ENCODE measurements around the gene PPP2R2C.

DNA sequence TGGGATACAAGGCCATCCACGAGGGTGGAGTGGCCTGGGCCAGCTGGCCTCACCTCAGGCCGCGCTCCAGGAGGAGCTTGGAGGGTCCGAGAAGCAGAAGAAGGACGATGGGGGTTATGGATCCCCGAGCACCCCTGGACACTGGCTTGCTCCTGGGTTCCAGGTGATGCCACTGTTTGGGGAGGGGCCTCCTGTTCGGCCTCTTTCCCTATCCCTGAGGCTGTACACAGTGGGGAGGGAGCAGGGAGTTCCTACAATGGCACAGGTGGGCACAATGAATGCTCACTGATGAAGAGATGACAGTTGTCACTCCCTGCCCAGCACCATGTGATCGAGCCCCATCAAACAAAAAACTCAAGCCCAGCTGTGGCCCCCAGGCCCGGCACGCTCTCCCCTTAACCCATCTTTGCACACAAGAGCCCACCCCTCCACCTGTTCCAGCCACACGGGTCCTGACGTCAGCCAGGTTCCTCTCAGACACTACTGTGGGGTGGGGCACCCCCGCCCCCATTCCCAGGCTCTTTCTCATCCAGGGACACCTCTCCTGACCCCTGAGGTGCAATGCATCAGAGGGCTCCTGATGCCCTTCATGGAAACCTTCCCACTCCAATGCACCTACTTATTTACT lies 132.5 kb downstream of the PPP2R2C start:
- no peak for TF ChIP-seq ZNF274 (IDR thresholded peaks at IDR 0.05; ENCODE audit: low read depth, low read length)
- no peak for TF ChIP-seq EZH2phosphoT487 (IDR thresholded peaks at IDR 0.05; ENCODE audit: borderline replicate concordance)
- no peak for TF ChIP-seq ELF1 (IDR thresholded peaks at IDR 0.05; ENCODE audit: borderline replicate concordance, low read depth)
- TF ChIP-seq, protein P1, sequence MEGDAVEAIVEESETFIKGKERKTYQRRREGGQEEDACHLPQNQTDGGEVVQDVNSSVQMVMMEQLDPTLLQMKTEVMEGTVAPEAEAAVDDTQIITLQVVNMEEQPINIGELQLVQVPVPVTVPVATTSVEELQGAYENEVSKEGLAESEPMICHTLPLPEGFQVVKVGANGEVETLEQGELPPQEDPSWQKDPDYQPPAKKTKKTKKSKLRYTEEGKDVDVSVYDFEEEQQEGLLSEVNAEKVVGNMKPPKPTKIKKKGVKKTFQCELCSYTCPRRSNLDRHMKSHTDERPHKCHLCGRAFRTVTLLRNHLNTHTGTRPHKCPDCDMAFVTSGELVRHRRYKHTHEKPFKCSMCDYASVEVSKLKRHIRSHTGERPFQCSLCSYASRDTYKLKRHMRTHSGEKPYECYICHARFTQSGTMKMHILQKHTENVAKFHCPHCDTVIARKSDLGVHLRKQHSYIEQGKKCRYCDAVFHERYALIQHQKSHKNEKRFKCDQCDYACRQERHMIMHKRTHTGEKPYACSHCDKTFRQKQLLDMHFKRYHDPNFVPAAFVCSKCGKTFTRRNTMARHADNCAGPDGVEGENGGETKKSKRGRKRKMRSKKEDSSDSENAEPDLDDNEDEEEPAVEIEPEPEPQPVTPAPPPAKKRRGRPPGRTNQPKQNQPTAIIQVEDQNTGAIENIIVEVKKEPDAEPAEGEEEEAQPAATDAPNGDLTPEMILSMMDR (IDR thresholded peaks at IDR 0.05 in 2 of 3, conservative IDR thresholded peaks at IDR 0.05 in 1 of 3; ENCODE audit: borderline replicate concordance in 1 of 3, insufficient read depth in 1 of 3, low read depth in 2 of 3, low read length in 2 of 3): no peak
- TF ChIP-seq YY1 (IDR thresholded peaks at IDR 0.05; ENCODE audit: extremely low read depth, insufficient replicate concordance, low read depth, low read length): no peak
- TF ChIP-seq, protein P2, sequence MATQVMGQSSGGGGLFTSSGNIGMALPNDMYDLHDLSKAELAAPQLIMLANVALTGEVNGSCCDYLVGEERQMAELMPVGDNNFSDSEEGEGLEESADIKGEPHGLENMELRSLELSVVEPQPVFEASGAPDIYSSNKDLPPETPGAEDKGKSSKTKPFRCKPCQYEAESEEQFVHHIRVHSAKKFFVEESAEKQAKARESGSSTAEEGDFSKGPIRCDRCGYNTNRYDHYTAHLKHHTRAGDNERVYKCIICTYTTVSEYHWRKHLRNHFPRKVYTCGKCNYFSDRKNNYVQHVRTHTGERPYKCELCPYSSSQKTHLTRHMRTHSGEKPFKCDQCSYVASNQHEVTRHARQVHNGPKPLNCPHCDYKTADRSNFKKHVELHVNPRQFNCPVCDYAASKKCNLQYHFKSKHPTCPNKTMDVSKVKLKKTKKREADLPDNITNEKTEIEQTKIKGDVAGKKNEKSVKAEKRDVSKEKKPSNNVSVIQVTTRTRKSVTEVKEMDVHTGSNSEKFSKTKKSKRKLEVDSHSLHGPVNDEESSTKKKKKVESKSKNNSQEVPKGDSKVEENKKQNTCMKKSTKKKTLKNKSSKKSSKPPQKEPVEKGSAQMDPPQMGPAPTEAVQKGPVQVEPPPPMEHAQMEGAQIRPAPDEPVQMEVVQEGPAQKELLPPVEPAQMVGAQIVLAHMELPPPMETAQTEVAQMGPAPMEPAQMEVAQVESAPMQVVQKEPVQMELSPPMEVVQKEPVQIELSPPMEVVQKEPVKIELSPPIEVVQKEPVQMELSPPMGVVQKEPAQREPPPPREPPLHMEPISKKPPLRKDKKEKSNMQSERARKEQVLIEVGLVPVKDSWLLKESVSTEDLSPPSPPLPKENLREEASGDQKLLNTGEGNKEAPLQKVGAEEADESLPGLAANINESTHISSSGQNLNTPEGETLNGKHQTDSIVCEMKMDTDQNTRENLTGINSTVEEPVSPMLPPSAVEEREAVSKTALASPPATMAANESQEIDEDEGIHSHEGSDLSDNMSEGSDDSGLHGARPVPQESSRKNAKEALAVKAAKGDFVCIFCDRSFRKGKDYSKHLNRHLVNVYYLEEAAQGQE (IDR thresholded peaks at IDR 0.05; ENCODE audit: low read depth): no peak
- no peak for TF ChIP-seq EGR1 (IDR thresholded peaks at IDR 0.05; ENCODE audit: low read depth)
- TF ChIP-seq TCF7L2 (IDR thresholded peaks at IDR 0.05; ENCODE audit: borderline replicate concordance, extremely low read depth, insufficient read depth, insufficient read length): no peak
- TF ChIP-seq POLR2A (IDR thresholded peaks at IDR 0.05; ENCODE audit: borderline replicate concordance, extremely low read depth, insufficient read depth, insufficient read length): no peak
- no peak for TF ChIP-seq CEBPB (IDR thresholded peaks at IDR 0.05; ENCODE audit: low read depth)
- TF ChIP-seq SIN3A (IDR thresholded peaks at IDR 0.05; ENCODE audit: low read depth): no peak
- no peak for TF ChIP-seq EZH2 (IDR thresholded peaks at IDR 0.05)

All from HCT116 (cell line).